ENCODE measurements around the gene LAMTOR4.
A peak's percentile ranks its signal among the peaks of the same experiment; 100 is the strongest.

LAMTOR4 gene

GRCh38 chr7:100148559-100149328 is at the start of gene LAMTOR4:
Gene LAMTOR4, plus strand, starts transcription at chr7:100148918. Its CDS starts 55 bp downstream, at chr7:100148973.
- DNase-seq: peak; percentile 97 to 98

GRCh38 chr7:100099452-100099851 is 49.3 kb upstream of the LAMTOR4 start:
- no peak for DNase-seq

GRCh38 chr7:100100420-100101015 is 48.2 kb upstream of the LAMTOR4 start:
- peak; percentile 76 to 80 for DNase-seq

- DNase-seq: peak; percentile 91 to 93
Observed at GRCh38 chr7:100101016-100101862, 47.5 kb upstream of the LAMTOR4 start, which contains the start of the genes AP4M1 and MCM7. Gene AP4M1, plus strand, starts transcription at chr7:100101643. Its CDS starts 72 bp downstream, at chr7:100101715. Gene MCM7, minus strand, starts transcription at chr7:100101397. Its CDS starts 103 bp downstream, at chr7:100101294.

- DNase-seq: no peak
Observed at GRCh38 chr7:100102950-100103840, 45.5 kb upstream of the LAMTOR4 start.

GRCh38 chr7:100105534-100105933 is 43.2 kb upstream of the LAMTOR4 start:
- no peak for DNase-seq

- no peak for DNase-seq
Observed at GRCh38 chr7:100106633-100107032, 42.1 kb upstream of the LAMTOR4 start.

GRCh38 chr7:100107125-100107737 is 41.5 kb upstream of the LAMTOR4 start:
- DNase-seq: no peak

GRCh38 chr7:100107890-100108289 is 40.8 kb upstream of the LAMTOR4 start:
- DNase-seq: no peak

- no peak for DNase-seq
Observed at GRCh38 chr7:100109521-100110163, 39.1 kb upstream of the LAMTOR4 start.

- DNase-seq: no peak
Observed at GRCh38 chr7:100111156-100111555, 37.6 kb upstream of the LAMTOR4 start.

GRCh38 chr7:100111914-100112313 is 36.8 kb upstream of the LAMTOR4 start:
- no peak for DNase-seq

GRCh38 chr7:100115026-100115425 is 33.7 kb upstream of the LAMTOR4 start:
- DNase-seq: no peak

- DNase-seq: no peak
Observed at GRCh38 chr7:100118388-100119071, 30.2 kb upstream of the LAMTOR4 start.

- DNase-seq: peak; percentile 93 to 94
Observed at GRCh38 chr7:100119072-100119969, 29.4 kb upstream of the LAMTOR4 start, which contains the start of the genes CNPY4 and TAF6. Gene CNPY4, plus strand, starts transcription at chr7:100119634. Its CDS starts 111 bp downstream, at chr7:100119745. Gene TAF6, minus strand, starts transcription at chr7:100119358. Its CDS starts 5,149 bp downstream, at chr7:100114209.

- DNase-seq: peak; percentile 62 to 64
Observed at GRCh38 chr7:100119970-100120732, 28.6 kb upstream of the LAMTOR4 start.

- no peak for DNase-seq
Observed at GRCh38 chr7:100120733-100121036, 28.0 kb upstream of the LAMTOR4 start.

GRCh38 chr7:100122067-100122466 is 26.7 kb upstream of the LAMTOR4 start:
- no peak for DNase-seq

- no peak for DNase-seq
Observed at GRCh38 chr7:100122568-100122967, 26.1 kb upstream of the LAMTOR4 start.

Measured in activated CD4-positive, alpha-beta T cell treated with anti-CD3 and anti-CD28 coated beads, Interleukin-2, amount 50 U/mL, for 4 hours (primary cell).